GM04504 (cell line): ENCODE results near the gene CACNA1B.
"Not testable (repeated sequence)": the region's sequence is repeated elsewhere in the genome, so short reads cannot be mapped to it uniquely, and the experiment has no call there.

Experiments used
- DNase-seq: peaks from one replicate; pipeline ENCODE4 v3.0.0-alpha.2; 2012; ENCODE audit warnings: low read depth

Gene CACNA1B

GRCh38 chr9:137866226-137867141 is 11.1 kb upstream of the CACNA1B start:
- DNase-seq, result no peak

- DNase-seq, result no peak
These were observed 7.2 kb upstream of the CACNA1B start for GRCh38 chr9:137870432-137870831.

GRCh38 chr9:137872296-137872695 is 5.3 kb upstream of the CACNA1B start:
- no peak for DNase-seq

- no peak for DNase-seq
These were observed 4.2 kb upstream of the CACNA1B start for GRCh38 chr9:137873408-137873807.

- DNase-seq, result no peak
These were observed 3.7 kb upstream of the CACNA1B start for GRCh38 chr9:137873858-137874362.

- DNase-seq, result no peak
These were observed 2.2 kb upstream of the CACNA1B start for GRCh38 chr9:137875354-137875753.

GRCh38 chr9:137875846-137876245 is 1.7 kb upstream of the CACNA1B start:
- DNase-seq, result no peak

GRCh38 chr9:137876269-137876668 is 1.3 kb upstream of the CACNA1B start:
- no peak for DNase-seq

GRCh38 chr9:137876781-137877386 is 698 bp upstream of the CACNA1B start:
- DNase-seq, result no peak

GRCh38 chr9:137878146-137878941 is 762 bp downstream of the CACNA1B start:
- DNase-seq, result no peak

- DNase-seq, result no peak
These were observed 1.5 kb downstream of the CACNA1B start for GRCh38 chr9:137879052-137879451.

GRCh38 chr9:137879566-137880150 is 2.1 kb downstream of the CACNA1B start:
- no peak for DNase-seq

GRCh38 chr9:137880160-137880975 is 2.8 kb downstream of the CACNA1B start:
- DNase-seq, result no peak

- DNase-seq, result no peak
These were observed 3.5 kb downstream of the CACNA1B start for GRCh38 chr9:137880976-137881530.

GRCh38 chr9:137881591-137882505 is 4.3 kb downstream of the CACNA1B start:
- DNase-seq, result no peak

GRCh38 chr9:137882506-137882821 is 4.9 kb downstream of the CACNA1B start:
- DNase-seq, result no peak

- not testable (repeated sequence) for DNase-seq
These were observed 6.4 kb downstream of the CACNA1B start for GRCh38 chr9:137883977-137884376.

GRCh38 chr9:137884547-137884946 is 7.0 kb downstream of the CACNA1B start:
- not testable (repeated sequence) for DNase-seq

- not testable (repeated sequence) for DNase-seq
These were observed 7.5 kb downstream of the CACNA1B start for GRCh38 chr9:137885121-137885520.

- not testable (repeated sequence) for DNase-seq
These were observed 11.0 kb downstream of the CACNA1B start for GRCh38 chr9:137888621-137889020.
